ENCODE measurements around the gene ID3. TPM values are rescaled to one million over a fixed set of nuclear protein-coding genes. Genes with fewer than 3 reads are reported as not detected.
"Not testable (repeated sequence)": the region's sequence is repeated elsewhere in the genome, so short reads cannot be mapped to it uniquely, and the experiment has no call there.

Gene ID3
- total RNA-seq, 1 experiment from 2014 or later = 543 TPM

DNA sequence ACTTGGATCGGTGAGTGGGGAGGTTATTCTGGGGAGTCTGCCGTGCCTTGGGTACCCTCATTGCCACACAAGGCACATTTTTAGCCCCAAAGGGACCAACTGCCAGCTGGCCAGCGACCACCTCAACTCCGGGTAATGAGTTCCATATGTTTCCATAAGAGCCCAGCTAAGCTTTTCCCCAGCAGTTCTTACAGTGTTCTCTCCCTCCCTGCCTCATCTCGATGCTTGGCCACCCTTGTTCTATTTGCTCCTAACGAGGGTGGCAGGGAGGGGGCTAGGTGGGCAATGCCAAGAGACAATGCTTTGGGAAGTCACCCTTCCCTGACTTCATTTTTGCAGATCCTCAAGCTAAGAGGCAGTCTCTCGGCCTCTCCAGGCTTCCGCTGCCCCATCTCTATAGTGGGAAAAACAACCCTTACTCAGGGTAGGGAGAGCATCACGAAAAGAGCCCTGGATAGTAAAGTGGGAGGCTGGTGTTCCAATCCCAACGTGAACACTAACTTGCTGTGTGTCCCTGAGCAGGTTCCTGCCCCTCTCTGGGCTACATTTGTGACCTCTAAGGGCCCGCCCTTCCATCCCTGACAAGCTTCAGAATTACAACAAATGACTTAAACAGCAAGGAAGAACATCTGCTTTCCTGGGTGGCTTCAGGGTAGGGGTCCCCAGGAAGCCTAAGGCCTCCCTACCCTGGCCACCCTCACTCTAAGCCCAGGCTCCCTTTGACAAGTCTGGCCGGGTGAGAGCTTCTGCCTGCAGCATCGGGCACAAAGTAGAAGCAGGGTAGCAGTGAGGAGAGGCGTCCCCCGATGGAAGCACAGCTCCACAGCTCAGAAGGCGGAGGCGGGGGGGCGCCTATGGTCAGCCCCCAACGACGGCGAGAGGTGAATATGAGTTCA is 5.8 kb downstream of the ID3 start:
- DNase-seq (ENCODE audit: low spot score) = no peak

- DNase-seq (ENCODE audit: low spot score) = no peak
Observed at GRCh38 chr1:23551849-23552248, 7.5 kb downstream of the ID3 start.

- DNase-seq (ENCODE audit: low spot score) = no peak
Observed at GRCh38 chr1:23548704-23549143, 10.6 kb downstream of the ID3 start.

DNA sequence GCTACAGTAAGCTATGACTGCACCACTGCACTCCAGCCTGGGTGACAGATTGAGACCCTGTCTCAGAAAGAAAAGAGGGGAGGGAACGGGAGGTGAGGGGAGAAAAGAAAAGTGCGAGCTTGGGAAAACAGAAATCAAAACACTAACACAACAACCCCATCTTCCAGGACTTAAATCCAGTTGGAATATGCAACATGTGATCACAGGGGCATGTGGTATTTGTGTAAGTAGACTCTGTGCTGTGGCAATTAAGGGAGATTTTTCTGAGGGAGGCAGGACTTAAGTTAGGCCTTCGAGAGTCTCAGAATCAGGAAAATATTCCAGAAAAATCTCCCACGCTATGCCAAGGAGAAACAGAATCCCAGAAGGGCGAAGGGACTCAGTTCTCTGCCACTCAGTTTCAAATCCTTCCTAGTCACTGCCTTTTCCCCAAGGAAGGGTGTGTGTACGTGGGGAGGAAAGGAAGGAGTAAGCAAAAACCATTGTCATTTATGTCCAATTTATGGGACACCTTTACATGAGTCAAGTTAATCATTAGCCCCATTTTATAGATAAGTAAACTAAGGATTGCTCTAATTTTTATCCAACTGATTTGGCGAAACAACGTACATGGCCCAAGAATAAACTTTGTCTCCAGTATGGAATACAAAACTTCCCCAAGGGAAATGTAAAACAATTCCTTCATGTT is 12.3 kb downstream of the ID3 start:
- no peak for DNase-seq (ENCODE audit: low spot score)

DNA sequence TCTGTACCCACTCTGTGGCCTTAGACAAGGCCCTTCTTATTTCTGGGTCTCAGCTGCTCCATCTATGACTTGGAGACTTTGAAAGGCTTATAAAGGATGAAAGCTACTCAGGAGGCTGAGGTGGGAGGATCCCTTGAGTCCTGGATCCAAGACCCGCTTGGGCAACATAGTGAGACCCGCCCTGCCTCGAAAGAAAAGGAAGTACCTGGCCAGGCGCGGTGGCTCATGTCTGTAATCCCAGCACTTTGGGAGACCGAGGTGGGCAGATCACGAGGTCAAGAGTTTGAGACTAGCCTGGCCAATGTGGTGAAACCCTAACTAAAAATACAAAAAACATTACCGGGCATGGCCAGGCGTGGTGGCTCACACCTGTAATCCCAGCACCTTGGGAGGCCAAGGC is 13.4 kb downstream of the ID3 start:
- DNase-seq (ENCODE audit: low spot score) = no peak

- peak; percentile 76 for DNase-seq (ENCODE audit: low spot score)
Observed at GRCh38 chr1:23544444-23545389, 14.6 kb downstream of the ID3 start.

GRCh38 chr1:23543707-23544443 is 15.4 kb downstream of the ID3 start:
- DNase-seq (ENCODE audit: low spot score) = no peak

DNA sequence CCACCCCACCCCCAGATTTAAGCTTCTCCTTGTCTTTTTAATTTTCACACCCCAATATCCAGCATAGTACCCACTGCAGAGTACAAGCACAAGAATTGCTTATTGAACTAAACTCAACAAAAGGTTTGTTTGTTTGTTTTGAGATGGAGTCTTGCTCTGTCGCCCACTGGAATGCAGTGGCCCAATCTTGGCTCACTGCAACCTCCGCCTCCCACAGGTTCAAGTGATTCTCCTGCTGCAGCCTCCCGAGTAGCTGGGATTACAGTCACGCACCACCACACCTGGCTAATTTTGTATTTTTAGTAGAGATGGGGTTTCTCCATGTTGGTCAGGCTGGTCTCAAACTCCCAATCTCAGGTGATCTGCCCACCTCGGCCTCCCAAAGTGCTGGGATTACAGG is 16.4 kb downstream of the ID3 start:
- not testable (repeated sequence) for DNase-seq (ENCODE audit: low spot score)

GRCh38 chr1:23539698-23540266 is 19.5 kb downstream of the ID3 start:
- peak; percentile 94 for DNase-seq (ENCODE audit: low spot score)

GRCh38 chr1:23537296-23537973 is 21.9 kb downstream of the ID3 start:
- no peak for DNase-seq (ENCODE audit: low spot score)

- no peak for DNase-seq (ENCODE audit: low spot score)
Observed at GRCh38 chr1:23533246-23534023, 25.9 kb downstream of the ID3 start.

DNA sequence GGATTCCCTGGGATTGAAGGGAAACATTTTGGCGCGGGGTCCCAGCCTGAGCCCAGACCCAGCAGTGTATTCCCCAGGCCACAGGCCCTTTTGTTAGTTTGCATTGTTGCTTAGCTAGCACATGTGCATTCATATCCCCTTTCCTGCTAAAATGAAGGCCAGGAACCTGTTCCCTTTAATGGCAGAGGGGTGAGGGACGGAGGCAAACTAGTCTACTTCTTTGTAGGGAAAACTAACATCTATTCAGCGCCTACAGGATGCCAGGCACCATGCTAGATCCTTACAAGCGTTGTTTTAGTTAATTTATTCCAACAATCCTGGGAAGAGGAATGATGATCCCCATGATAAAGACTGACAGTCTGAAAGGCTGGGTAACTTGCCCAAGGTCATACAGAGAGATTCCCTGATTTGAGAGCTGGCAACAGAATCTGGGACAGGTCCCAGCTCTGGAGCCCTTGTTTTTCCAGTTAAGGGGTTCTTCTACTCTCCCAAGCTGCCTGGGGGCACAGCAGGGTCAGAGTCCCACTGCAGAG is 27.7 kb downstream of the ID3 start:
- DNase-seq (ENCODE audit: low spot score) = no peak

DNA sequence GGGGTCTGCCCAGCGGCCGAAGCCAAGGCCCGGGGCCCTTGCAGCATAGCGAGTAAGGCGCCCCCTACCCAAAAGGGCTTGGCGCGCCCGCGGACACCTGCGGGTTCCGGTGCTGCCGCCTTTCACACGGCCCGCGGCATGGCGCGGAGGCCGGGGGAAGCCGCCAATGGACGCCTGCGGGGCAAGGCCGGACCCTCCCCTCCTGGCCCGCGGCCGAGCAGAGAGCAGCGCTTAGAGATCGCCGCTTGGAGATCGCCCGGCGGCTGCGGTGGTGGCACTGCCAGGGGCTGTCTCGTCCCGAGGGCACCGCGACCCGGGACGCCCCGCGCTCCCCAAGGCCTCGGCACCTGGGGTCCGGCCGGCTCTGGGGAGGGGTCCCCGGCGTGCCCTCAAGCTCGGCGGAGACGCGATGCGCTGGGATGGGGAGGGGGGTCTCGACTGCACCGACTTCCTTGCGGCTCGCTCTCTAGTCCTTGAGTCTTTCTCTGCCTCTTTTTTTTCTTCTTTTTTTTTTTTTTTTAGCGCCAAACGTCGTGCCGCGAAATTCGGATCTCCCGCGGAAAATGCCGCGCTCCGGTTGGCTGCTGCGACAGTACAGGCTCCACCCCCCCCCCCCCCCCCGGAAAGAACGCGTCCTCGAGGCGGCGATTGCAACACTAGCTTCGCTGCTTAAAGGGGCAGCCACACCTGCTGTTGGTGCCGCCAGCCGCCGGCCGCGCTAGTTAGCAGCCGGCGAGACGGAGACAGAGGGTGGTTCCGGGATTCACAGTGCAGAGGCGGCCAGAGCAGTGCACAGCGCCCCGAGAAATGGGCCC is 28.3 kb downstream of the ID3 start, which contains the start of gene E2F2:
TSS of gene E2F2 (minus strand) at position 487 of the 815 bp plus-strand sequence. CDS start at position 47, 440 bp downstream.
- peak; percentile 84 for DNase-seq (ENCODE audit: low spot score)

DNA sequence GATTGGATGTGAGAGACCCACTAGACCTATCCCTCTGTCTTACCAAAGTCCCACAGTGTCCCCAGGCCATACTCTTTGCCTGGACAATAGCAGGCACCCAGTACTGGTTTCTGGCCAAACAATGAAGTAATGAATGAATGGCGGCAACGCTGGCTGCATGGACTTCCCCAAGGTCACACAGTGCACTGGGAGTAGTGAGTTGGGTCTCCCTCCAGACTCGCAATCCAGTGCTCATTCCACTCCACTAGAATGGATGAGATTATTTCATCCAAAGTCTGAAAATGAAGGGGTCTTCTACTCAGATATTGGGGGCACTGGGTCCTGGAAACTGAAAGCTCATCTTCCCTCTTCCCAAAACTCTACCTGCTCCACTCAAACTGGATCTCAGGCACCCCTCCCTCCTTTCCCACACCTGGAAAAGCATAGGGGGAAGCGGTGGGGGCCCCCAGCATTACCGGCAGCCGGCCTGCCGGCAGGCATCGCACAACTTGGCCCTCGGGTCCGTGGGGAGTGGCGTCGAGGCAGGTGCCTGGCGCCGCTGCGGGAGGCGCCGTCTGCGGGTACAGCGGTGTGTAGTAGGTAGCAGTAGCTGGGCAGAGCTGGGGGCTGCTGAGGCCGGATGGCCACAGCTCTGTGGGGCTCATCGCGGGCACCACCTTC is 29.1 kb downstream of the ID3 start:
- DNase-seq (ENCODE audit: low spot score) = no peak

DNA sequence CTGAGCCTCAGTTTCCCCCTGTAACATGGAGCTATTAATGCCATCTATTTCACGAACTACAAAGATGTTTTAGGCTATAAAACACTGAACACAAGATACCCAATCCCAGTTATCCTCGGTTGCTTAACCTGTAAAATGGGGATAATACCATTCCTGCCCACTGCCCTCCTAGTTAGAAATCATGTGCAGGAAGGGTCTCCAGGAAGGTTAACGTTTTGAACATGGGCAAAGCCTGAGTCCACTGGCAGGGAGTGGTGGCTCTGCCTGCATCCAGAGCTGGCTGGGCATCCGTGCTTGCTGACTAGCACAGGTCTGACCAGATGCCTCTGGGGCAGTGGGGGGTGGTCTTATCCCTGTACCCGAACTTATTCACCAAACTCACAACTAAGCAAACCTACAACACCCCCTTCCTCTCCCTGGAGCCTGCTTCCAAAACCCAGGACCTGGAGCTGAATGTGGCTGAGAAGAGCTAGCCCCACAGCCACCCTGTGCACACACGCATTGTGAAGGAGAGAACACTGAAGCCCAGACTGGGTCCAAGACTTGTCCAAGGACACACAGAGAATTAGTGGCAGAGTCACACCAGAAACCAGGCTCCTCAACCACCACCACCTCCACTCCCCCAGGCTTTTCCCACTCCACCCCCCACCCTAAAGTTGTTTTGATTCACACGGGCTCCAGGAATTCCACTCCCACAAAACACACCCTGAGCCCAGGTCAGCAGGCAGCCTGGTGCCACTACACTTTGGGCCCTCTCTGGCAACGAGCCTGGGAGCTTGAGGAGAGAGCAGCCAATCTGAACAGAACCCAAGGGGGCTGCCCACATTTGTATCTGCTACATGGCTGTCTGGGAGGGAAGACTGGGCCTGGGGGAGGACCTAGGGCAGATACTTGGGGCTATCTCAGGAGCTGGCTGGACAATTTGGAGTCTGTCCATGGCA is 29.9 kb downstream of the ID3 start:
- DNase-seq (ENCODE audit: low spot score) = no peak

GRCh38 chr1:23528250-23528978 is 30.9 kb downstream of the ID3 start:
- DNase-seq (ENCODE audit: low spot score) = peak; percentile 85

Measured in H4 (cell line).